Activated CD8-positive, alpha-beta memory T cell treated with anti-CD3 and anti-CD28 coated beads, Interleukin-2, amount 50 U/mL, for 4 hours (primary cell): ENCODE results near the gene ETNK2.
A peak's percentile ranks its signal among the peaks of the same experiment; 100 is the strongest.

Source experiments
- DNase-seq: peaks from one replicate; pipeline ENCODE4 v3.0.0-alpha.2; 2020

ETNK2 gene

GRCh38 chr1:204151552-204152309, at the start of gene ETNK2:
Gene ETNK2 (minus strand): TSS chr1:204152044. CDS start chr1:204151852, 192 bp downstream.
- peak; percentile 65 for DNase-seq

DNA sequence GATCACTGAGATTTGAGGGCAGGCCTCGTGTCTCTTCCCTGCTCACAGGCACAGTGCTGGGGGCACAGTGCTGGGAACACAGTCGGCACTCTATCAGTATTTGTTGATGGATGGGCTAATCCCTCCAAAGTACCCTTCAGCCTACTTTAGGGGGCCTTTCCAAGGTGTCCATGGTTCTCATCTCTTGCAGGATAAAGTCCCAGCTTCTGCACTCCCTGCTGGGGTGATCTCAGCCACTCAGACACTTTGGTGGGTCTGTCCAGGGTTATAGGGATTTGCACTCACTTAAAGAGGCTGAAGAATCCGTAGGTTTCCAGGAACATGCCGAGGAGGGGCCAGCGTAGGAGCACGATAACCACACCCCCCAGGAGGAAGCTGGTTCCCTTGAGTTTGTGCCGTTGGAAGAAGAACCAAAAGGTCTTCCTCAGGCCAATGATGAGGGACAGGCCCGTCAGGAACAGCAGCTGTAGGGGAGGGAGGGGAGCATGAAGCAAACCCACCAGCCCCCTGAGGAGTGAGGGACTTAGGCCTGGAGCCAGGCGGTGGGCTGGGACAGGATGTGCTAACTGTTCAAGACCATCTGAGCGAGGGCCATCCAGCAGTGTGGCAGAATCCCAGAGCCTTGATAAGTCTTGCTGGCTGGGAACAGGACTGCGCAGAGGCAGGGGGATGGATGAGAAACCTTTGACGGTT, 49.6 kb upstream of the ETNK2 start:
- no peak for DNase-seq

DNA sequence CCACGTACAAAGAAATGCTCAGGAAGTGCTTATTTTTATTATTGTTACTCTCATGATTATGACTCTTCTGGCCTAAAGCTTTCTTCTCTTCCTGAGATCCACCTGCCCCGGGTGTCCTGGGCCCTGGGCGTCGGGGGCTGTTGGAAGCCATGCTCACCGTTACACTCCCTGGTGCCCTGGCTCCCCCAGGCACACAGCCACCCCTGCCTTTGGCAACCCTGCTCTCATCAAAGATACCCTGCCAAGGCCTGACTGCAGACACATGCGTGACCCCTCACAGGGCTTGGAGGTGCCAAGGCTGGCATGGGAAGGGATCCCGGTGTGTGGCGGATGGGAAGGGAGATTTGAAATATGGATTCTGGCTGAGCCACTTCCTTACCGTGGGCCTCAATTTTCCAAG, 47.7 kb upstream of the ETNK2 start:
- DNase-seq, result no peak

DNA sequence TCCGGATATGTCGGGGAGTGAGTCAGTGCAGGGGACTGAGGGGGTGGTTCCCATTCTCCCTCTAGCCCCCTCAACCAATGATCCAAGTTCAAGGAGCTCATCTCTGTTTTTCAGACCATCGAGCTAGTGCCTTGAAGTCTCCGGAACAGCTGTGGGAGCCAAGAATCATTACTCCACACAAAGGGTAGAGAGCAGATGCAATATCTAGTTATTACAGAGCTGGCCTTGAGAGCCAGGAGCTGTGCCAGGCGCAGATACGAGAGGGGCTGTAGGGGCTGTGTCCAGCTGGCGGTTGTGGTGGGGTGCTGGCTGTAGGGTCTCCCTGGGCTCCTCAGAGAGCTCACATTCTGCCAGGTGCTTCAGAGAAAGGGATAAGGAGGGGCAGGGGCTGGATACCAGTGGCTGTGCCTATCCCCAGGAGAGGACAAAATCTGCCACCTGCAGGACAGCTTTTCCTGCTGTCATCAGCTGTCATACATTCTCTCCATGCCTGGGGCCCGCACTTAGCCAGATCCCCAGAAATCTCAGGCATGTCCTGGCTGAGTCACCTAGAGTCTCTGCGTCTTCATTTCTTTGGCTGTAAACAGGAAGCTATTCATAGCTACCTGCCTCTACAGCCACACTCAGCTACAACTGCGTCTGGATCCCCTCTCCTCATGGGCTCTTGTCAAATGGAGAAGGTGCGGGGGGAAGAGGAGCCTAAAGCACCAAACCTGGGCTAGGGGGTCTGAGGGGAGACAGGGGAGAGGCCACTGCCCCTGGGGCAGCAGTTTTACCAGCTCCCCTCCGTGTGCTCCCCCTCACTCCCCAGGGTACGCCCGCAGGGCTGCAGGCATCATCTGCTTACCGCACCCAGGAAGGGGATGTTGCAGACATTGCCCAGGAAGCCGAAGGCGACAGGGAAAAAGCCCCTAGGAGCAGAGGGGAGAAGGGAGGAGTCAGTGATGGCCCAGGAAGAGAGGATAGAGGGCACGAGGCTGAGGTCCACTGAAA, 46.8 kb upstream of the ETNK2 start:
- no peak for DNase-seq

- DNase-seq, result no peak
These were observed 45.2 kb upstream of the ETNK2 start for GRCh38 chr1:204197068-204197467.

DNA sequence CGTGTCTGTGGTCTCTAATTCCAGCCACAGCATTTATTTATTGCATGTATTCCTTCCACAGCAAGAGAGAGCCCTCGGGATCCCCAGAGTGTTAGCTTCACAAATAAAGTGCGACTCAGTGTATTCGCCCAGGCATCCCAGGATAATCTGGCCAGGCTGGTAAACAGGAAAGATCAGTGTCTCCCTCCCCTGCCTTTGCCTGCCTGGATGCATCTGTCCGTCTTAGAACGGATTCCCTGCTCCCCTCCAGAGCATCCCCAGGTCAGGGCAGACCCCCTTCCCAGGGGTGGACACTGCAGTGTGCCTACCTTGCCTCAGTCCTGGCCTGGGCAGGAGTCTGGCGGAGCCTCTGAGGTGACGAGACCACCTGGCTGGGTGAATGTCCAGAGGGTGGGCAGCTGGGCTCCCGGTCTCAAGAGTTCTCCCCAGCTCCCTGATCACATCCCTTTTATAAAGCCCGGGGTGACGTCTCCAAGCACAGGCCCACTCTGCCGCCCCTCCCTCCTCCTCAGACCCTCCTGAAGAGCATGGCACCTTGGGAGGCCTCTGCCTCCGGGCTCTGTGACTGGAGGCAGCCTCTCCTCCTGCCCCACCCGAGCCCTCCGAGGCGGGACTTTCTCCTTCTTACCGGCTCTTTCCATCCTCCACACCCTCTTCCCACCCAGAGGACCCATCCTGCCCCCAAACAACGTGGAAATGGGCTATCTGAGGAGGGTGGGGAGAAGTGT, 44.4 kb upstream of the ETNK2 start, which contains the start of gene KISS1:
TSS of gene KISS1 (minus strand) at position 424 of the 728 bp plus-strand sequence. CDS start 3,615 bp downstream, outside the sequence.
- DNase-seq, result no peak

DNA sequence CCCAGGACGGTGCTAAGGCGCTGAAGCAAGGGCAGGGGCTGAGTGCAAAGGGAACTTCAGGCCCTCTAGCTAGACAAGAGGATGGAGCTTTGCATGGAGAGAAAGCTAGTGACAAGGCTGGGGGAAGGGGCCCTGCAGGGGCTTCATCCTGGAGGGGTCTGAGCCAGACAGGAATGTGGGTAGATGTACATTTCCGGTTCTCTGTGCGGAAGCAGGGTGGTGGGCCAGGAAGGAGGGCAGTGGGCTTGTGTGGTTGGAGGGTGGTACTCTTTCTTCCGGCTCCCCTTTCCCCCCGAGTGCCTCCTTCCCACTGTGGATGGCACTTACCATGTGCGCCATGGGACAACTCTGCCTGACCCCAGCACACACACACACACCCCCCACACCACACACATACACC, 42.9 kb upstream of the ETNK2 start:
- no peak for DNase-seq

DNA sequence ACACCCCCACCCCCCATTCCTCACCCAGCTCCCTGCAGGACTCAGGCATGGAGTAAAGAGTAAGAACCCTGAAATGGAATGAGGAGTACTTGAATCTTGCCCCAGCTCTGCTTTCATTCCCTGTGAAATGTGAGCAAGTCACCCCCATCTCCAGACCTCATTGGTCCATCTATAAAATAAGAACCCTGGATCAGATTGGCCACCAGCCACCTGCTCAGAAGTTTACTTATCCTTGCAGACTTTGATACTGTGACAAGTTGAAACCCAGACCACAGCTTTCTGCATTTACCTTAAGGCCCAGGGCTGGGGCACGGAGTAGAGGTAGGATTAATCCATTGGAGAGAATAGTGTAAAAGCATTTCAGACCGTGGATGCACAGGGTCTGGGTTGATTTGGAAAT, 42.2 kb upstream of the ETNK2 start:
- DNase-seq, result no peak

GRCh38 chr1:204192589-204193352, 40.9 kb upstream of the ETNK2 start:
- DNase-seq, result no peak

DNA sequence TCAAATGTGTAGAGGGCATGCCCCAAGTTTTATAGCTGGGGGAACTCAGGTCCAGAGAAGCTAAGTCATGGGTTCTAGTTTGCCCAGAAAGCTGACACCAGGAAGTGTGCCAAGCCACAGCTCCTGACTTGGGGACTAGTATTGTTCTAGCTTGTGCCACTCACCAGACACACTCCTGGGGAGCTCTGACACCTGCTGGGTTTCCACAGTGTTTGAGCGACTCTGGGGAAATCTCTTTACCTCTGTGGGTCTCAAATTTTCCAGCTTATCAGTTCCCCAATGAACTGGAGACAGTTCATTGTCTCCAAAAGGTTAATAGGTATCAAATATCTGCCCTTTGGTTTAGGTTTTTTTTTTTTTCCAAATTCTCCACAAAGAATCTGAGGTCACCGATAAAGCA, 40.2 kb upstream of the ETNK2 start:
- no peak for DNase-seq

- DNase-seq, result no peak
These were observed 39.6 kb upstream of the ETNK2 start for GRCh38 chr1:204191456-204191855.

- peak; percentile 41 for DNase-seq
These were observed 38.7 kb upstream of the ETNK2 start for GRCh38 chr1:204190212-204191211.

- no peak for DNase-seq
These were observed 37.3 kb upstream of the ETNK2 start for GRCh38 chr1:204188959-204189639.

- no peak for DNase-seq
These were observed 34.8 kb upstream of the ETNK2 start for GRCh38 chr1:204186597-204186996.

- DNase-seq, result no peak
These were observed 29.3 kb upstream of the ETNK2 start for GRCh38 chr1:204181116-204181515.

DNA sequence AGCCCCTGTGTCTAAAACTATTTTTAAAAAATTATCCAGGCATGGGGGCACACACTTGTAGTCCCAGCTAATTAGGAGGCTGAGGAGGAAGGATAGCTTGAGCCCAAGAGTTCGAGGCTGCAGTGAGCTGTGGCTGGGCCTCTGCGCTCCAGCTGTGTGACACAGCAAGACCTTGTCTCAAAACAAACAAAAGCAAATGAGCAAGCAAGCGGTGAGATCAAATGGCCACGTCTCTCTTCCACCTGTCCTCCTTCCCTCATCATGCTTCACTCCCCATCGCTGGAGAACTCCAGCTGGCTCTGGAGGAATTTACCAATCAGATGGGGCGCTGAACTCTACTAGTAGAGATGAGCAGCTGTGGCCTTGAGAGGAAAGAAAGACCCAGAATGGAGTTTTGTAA, 28.3 kb upstream of the ETNK2 start:
- no peak for DNase-seq

DNA sequence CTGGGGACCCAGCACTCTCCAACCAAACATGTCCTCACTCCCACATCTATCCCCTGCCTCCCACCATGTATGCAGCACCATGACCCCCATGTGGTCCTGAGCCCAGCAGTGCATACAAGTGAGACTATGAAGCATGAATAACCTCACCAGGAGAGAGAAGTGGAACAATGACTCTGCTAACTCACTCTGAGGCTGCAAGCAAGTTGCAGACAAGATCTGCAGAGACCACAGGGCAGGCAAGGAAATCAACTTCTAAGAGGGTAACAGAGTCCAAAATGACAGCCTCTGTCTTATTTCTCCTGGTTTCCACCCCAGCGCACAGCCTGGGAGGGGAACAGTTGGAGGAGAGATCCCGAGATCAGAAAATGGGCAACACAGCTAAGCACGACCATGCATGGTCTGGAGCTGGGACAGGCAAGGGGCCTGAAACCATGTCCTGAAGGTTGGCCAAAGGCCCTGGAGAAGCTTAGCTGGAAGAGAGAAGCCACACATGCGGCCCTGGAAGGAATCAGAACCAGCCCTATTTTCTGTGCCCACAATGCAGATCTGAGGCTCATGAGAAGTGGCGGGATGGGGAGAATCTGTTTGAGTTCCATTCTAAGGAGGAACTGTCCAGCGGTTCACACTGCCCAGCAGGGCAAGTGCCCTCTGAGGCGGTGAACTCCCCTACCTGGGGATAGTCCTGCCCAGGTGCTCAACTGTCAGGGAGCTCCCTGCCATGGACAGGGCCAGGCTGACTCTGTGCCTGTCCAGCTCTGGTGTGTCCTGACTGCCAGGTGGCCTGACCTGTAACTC, 26.8 kb upstream of the ETNK2 start:
- no peak for DNase-seq

GRCh38 chr1:204177133-204177532, 25.3 kb upstream of the ETNK2 start:
- no peak for DNase-seq

GRCh38 chr1:204176049-204176448, 24.2 kb upstream of the ETNK2 start:
- no peak for DNase-seq
